Measurements from ENCODE around the gene SGPL1. TPM values are rescaled to one million over a fixed set of nuclear protein-coding genes. Genes with fewer than 3 reads are reported as not detected.

Gene SGPL1
- total RNA-seq, 2 experiments from 2014 or later, result 14.8 to 17.2 TPM

DNA sequence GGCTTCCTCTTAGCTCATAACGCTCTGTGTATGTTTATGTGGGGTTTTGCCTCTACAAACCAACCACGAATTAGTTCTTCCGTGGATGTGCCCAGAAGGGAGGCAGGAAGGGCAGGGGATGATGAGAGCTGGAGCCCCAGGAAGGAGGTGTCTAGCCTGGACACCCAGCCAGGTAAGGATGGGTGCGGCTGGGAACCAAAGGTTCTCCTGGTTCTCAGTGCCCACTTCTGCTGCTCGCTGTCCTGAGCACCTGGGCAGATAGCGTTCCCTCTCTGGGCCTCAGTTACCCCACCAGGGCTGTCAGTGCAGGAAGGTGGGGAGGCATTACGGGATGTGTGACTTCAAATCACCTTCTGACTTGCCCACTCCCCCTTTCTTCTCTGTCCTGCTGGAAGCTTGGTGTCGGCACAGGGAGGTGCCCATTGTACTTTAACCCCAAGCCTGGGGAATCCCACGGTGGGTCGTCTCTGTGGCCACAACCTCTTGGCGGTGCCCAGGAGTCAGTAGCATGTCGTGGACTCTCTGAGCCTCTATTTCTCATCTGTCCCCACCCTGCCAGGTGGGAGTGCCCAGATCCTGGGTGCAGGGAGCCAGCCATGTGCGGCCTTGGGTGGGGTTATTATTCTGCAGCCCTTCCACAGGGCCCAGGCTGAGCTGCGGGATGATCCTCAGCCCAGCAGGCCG, 91.3 kb downstream of the SGPL1 start:
- no peak for DNase-seq
- H3K4me1 Mint-ChIP-seq (ENCODE audit: low read depth), result no peaks in the 10 kb centered on the region
- H3K27ac Mint-ChIP-seq, result no peak overlapping the region
- no peak overlapping the region for H3K4me3 Mint-ChIP-seq
- peaks cover 2% of the 10 kb centered on the region for H3K9me3 Mint-ChIP-seq
- H3K36me3 Mint-ChIP-seq (ENCODE audit: low read depth), result no peaks in the 10 kb centered on the region
- CTCF ChIA-PET, result no interaction called here
- no peaks in the 10 kb centered on the region for H3K27me3 Mint-ChIP-seq (ENCODE audit: low read depth)
- intact Hi-C loops (cut with micrococcal nuclease), result no loop called here

DNA sequence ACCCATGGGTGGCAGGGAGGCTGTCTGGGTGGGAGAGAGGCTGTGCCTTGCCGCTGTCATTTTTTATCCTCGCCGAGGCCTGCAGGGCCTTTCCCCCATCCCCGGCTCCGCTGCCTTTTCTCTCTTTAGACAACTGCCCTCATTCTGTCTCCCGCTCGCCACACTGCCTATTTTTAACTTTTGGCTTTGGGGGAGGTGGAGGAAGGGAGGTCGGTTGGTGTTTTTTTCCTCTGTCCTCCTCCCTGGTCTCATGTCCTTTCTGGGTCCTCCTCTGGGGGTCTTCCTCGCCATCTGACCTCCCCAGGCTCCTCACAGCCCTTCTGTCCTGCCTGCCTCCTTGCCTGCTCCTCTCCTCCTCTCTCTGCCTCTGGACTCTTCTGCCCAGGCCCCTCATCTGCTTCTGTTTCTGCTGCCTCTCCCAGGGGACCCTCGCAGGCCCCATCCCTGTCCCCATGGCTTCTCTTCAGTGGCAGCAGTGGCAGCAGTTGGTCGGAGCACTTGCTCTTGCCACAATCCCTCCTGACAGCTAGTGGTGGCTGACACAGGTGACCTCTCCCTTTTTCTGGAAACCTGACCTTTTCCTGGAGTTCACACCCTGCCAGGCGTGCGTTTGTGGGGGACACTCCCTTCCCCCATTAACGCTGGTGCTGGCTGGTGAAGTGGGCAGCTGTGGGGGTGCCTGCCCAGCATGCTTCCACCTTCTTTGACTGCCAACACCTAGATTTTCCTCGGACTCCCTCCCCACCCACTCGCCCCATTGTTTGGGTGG, 92.1 kb downstream of the SGPL1 start:
- DNase-seq, result no peak
- intact Hi-C loops (cut with micrococcal nuclease), result no loop called here
- Mint-ChIP-seq H3K4me1 (ENCODE audit: low read depth) (no peaks in the 10 kb centered on the region), H3K36me3 (ENCODE audit: low read depth) (no peaks in the 10 kb centered on the region), H3K9me3 (peaks cover 3% of the 10 kb centered on the region), H3K4me3 (no peak overlapping the region), H3K27me3 (ENCODE audit: low read depth) (no peaks in the 10 kb centered on the region), H3K27ac (no peak overlapping the region)
- CTCF ChIA-PET, result no interaction called here

DNA sequence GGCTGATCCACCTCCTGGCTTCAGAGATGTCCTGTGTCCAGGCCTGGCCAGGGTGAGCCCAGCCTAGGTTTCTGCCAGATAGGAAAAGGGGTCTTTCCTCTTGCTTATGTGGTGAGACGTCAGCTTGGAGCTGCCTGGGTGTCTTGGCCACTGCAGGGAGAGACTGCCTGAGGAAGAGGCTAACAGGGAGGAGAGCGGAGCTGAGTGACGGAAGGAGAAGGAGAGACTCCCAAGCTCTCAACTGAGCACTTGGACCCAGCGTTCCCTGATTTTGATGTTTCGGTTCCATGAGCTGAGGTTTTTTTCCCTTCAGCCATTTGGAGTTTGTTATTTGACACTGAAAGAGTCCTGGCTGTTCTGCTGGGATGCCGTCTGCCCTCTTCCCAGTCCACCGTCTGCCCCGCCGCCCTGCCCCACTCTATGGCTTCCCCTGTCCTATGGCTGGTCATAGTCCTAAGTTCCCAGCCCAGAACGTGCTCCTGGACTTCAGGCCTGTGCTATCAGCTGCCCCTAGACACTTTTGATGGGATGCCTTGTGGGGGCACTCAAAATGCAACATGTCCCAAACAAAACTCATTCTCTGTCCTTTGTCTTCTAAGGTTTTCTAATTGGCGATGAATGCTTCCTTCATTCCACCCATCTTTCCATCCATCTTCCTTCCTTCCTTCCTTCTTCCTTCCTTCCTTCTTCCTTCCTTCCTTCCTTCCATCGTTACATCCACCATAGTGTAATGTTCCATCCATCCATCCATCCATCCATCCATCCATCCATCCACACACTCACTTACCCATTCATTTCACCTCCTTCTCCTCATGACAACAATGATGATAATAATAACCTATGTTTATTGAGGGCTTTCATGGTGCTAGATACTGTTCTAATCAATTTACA, 92.9 kb downstream of the SGPL1 start:
- H3K4me3 Mint-ChIP-seq, result no peak overlapping the region
- CTCF ChIA-PET, result interaction anchor here (2.1 kb wide), 1 partner anchor 16 kb away, joined by 8 read pairs; no protein-coding TSS in a partner anchor
- H3K27me3 Mint-ChIP-seq (ENCODE audit: low read depth), result no peaks in the 10 kb centered on the region
- H3K27ac Mint-ChIP-seq, result no peak overlapping the region
- H3K4me1 Mint-ChIP-seq (ENCODE audit: low read depth), result no peaks in the 10 kb centered on the region
- peaks cover 3% of the 10 kb centered on the region for H3K9me3 Mint-ChIP-seq
- H3K36me3 Mint-ChIP-seq (ENCODE audit: low read depth), result no peaks in the 10 kb centered on the region
- DNase-seq, result no peak
- intact Hi-C loops (cut with micrococcal nuclease), result no loop called here

DNA sequence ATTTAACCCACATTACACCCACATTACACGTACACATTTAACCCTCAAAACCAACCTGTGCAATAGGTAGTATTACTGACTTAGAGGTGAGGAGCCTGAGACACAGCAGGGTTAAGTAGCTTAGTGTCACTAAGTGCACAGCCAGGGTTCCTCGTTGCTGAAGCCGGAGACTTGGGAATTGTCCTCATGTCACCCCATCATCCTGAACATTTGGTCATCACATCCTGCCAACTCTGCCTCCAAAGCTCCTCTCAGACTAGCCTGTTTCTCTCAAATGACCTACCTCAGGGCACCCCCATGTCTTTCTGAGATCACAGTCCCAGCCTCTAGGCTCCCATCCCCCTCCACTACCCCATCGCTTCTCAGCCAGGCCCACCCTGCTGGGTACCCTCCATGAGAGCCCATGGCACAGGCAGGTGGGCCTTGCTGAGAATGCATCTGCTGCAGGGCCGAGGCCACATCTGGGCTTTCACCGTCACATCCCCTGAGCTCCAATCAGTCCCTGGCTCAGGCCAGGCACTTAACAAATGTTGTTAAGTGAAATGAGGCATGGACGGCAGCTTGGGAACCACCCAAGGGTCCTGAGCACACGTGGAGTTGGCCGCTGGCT, 93.7 kb downstream of the SGPL1 start:
- no peak for DNase-seq
- CTCF ChIA-PET, result interaction anchor here (0.6 to 2.1 kb wide), 2 partner anchors 13 to 15 kb away, joined by 3 to 8 read pairs; no protein-coding TSS in a partner anchor
- Mint-ChIP-seq H3K4me3 (no peak overlapping the region), H3K36me3 (ENCODE audit: low read depth) (no peaks in the 10 kb centered on the region), H3K27ac (no peak overlapping the region), H3K27me3 (ENCODE audit: low read depth) (no peaks in the 10 kb centered on the region), H3K9me3 (peaks cover 3% of the 10 kb centered on the region), H3K4me1 (ENCODE audit: low read depth) (no peaks in the 10 kb centered on the region)
- intact Hi-C loops (cut with micrococcal nuclease), result no loop called here

DNA sequence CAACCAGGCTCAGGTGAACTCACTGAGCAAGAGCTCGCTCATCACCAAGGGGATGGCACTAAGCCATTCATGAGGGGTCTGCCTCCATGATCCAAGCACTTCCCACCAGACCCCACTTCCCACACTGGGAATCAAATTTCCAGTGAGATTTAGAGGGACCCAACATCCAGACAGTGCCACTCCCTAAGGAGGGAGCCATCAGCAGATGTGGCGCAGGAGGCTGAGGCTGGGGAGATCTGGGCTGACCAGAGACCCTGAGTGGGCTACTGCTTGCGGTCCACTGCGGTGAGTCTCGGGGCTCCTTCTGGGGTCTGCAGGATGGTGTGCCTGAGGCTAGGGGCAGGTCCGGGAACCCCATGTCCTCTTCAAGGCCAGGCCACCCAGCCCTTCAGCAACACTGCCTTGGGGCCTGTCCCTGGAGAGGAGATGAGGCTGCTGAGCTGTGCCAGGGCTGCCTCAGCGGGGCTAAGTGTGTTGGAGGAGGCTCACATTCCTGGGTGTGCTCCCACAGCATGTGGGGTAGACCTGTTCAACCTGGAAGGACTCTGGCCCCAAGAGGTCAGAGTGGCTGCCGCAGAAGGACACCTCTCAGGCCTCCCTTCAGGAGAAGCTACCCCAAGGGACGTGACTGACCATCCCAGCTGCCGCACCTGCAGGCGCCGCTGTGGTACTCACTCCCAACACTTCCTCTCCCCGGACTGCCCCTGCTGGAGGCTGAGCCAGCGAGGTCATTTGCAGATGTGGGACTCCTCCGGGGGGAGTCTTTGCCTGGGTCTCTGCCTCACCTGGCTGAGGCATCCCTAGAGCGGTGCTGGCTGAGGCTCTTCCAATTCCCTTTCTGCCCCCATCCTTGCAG, 95.0 kb downstream of the SGPL1 start:
- Mint-ChIP-seq H3K36me3 (ENCODE audit: low read depth) (no peaks in the 10 kb centered on the region), H3K27me3 (ENCODE audit: low read depth) (peaks cover 2% of the 10 kb centered on the region), H3K4me1 (ENCODE audit: low read depth) (no peaks in the 10 kb centered on the region), H3K27ac (no peak overlapping the region), H3K4me3 (no peak overlapping the region), H3K9me3 (peaks cover 3% of the 10 kb centered on the region)
- CTCF ChIA-PET, result interaction anchor here (1.3 to 2.1 kb wide), 2 partner anchors 14 to 374 kb away, joined by 3 to 8 read pairs; no protein-coding TSS in a partner anchor
- DNase-seq, result no peak
- intact Hi-C loops (cut with micrococcal nuclease), result no loop called here

DNA sequence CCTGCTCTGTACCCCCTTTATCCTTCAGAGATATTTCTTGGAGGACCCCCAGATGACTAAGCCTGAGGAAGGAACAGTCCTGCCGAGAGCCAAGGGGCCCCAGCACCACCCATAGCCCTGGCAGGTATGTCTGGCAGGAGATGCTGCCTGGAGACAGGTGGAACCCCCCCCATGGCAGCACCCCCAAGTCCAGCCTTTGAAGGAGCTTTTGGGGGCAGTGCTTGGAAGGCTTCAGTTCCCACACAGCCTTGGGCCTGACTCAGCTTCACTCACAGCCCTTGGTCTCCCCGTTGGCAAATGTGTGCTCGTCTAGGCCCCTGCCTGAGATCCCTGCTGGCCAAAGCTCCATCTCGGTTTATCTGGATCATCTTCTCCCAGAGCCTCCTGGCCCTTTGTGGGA, 95.6 kb downstream of the SGPL1 start:
- Mint-ChIP-seq H3K4me1 (ENCODE audit: low read depth) (no peaks in the 10 kb centered on the region), H3K36me3 (ENCODE audit: low read depth) (no peaks in the 10 kb centered on the region), H3K27me3 (ENCODE audit: low read depth) (peaks cover 2% of the 10 kb centered on the region), H3K27ac (no peak overlapping the region), H3K4me3 (no peak overlapping the region), H3K9me3 (peaks cover 3% of the 10 kb centered on the region)
- CTCF ChIA-PET, result interaction anchor here (1.3 kb wide), 1 partner anchor 373 kb away, joined by 3 read pairs; no protein-coding TSS in a partner anchor
- no peak for DNase-seq
- intact Hi-C loops (cut with micrococcal nuclease), result no loop called here

DNA sequence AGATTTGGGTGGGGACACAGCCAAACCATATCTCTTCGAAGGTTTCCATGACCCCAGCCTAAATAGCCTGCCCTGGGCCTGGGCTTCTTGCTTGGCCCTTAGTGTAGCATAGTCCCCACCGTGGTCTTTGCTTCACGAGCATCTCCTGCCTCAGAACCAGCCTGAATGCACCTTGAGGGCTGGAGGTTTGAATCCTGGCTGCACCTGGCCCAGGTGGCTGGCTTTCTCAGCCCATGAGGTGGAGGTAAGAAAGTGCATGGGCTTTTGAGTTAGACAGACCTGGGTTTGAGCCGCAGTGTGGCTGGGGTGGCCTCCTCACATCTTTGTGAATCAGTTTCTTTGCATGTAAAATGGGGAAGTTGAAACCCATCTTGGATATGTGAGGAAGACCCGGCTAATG, 96.8 kb downstream of the SGPL1 start:
- no peaks in the 10 kb centered on the region for H3K36me3 Mint-ChIP-seq (ENCODE audit: low read depth)
- H3K4me1 Mint-ChIP-seq (ENCODE audit: low read depth), result no peaks in the 10 kb centered on the region
- H3K27ac Mint-ChIP-seq, result no peak overlapping the region
- intact Hi-C loops (cut with micrococcal nuclease), result no loop called here
- peaks cover 3% of the 10 kb centered on the region for H3K9me3 Mint-ChIP-seq
- DNase-seq, result no peak
- H3K4me3 Mint-ChIP-seq, result no peak overlapping the region
- H3K27me3 Mint-ChIP-seq (ENCODE audit: low read depth), result peaks cover 2% of the 10 kb centered on the region
- CTCF ChIA-PET, result no interaction called here

DNA sequence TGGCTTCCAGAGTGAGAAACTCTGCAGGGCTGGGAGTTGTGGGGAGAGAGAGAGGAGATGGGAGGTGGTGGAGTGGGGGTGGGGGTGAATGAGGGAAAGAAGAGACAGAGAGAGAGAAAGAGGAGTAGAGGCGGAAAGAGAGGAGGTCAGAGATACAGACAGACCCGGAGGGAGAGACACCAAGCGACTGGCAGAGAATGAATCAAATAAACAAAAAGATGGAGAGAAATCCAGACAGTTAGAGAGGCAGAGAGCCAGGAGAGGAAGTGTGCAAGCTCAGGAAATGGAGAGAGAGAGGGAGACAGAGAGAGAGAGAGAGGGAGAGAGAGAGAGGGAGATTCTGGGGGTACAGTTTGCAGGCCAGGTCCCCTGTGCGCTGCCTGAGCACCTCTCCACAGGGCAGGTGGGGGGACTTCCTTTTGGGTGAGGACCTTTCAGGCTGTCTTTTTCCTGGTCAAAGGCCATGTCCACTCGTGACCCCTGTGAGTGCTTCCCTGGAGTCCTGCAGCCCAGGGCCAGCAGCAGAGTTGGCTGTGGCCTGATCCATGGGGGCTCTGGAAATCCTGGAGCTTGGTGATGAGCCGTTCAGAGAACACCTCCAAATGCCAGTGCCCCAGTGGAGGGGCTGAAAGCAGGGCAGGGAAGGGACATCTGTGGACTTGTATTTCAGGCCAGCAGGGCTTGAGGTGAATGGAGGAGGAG, 97.6 kb downstream of the SGPL1 start:
- H3K4me3 Mint-ChIP-seq, result no peak overlapping the region
- CTCF ChIA-PET, result no interaction called here
- no peaks in the 10 kb centered on the region for H3K36me3 Mint-ChIP-seq (ENCODE audit: low read depth)
- H3K9me3 Mint-ChIP-seq, result peaks cover 3% of the 10 kb centered on the region
- no peaks in the 10 kb centered on the region for H3K4me1 Mint-ChIP-seq (ENCODE audit: low read depth)
- H3K27me3 Mint-ChIP-seq (ENCODE audit: low read depth), result peaks cover 4% of the 10 kb centered on the region
- intact Hi-C loops (cut with micrococcal nuclease), result no loop called here
- no peak for DNase-seq
- no peak overlapping the region for H3K27ac Mint-ChIP-seq

DNA sequence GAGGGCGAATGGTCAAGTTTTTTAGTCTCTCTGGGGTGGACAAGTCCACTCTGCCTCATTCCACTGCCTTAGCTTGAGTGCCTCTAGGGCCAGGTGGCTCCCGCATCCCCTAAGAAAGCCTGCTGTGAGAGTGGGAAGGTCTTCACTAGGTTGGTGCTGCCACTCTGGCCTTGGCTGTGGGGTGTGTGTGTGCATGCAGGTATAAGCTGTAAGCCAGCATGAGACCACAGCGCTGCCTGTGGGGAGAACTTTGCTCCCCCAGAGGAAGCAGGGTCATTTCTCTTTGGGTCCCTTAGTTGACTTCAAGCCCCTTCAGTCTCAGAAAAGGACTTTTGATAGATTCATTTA, 98.1 kb downstream of the SGPL1 start:
- peaks cover 3% of the 10 kb centered on the region for H3K9me3 Mint-ChIP-seq
- intact Hi-C loops (cut with micrococcal nuclease), result no loop called here
- CTCF ChIA-PET, result no interaction called here
- no peaks in the 10 kb centered on the region for H3K4me1 Mint-ChIP-seq (ENCODE audit: low read depth)
- no peak overlapping the region for H3K4me3 Mint-ChIP-seq
- H3K27me3 Mint-ChIP-seq (ENCODE audit: low read depth), result peaks cover 4% of the 10 kb centered on the region
- H3K27ac Mint-ChIP-seq, result no peak overlapping the region
- DNase-seq, result no peak
- no peaks in the 10 kb centered on the region for H3K36me3 Mint-ChIP-seq (ENCODE audit: low read depth)

DNA sequence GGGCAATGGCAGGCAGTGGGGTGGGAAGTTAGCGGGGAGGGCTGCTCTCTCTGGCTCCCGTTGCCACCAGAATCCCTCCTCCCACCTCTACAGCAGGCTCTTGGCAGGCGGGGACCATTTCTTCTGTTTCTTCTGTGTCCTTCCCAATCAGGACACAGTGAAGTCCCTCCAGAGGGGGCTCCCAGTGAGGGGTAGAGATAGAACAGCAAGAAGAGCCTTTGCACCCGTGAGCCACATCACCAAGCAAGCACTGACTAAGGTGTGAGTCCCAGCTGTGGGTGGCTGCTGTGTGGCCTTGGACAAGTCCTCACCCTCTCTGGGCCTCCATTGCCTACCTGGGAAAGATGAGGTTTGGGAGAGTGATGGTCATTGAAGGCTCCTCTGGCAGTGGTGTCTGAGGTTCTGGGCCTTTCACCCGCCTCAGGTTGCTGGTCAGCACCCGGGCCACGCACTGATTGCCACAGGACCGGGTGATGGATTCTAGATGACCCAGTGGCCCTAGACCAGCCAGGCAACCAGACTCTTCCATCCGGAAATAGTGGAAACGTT, 98.6 kb downstream of the SGPL1 start:
- intact Hi-C loops (cut with micrococcal nuclease), result no loop called here
- Mint-ChIP-seq H3K27me3 (ENCODE audit: low read depth) (peaks cover 4% of the 10 kb centered on the region), H3K4me1 (ENCODE audit: low read depth) (no peaks in the 10 kb centered on the region), H3K9me3 (peaks cover 3% of the 10 kb centered on the region), H3K36me3 (ENCODE audit: low read depth) (no peaks in the 10 kb centered on the region), H3K27ac (no peak overlapping the region), H3K4me3 (no peak overlapping the region)
- CTCF ChIA-PET, result no interaction called here
- DNase-seq, result no peak

DNA sequence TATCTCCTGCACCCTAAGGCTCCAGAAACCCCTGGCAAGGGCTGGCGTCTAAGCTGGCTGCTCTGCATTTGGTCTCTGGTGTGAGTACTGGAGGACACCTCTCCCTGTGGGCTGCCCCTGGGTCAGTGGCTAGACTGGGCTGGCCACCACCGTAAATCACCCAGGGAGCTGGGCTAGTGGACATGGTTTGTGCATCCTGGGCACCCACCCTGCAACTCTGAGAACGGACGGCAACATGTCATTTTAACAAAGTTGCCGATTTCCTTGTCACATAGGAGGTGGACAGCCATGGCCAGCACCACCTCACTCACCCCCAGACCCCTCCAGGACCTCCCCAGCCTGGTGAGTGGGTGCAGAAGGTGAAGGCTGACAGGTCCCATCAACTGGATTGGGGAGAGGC, 99.5 kb downstream of the SGPL1 start:
- no peak for DNase-seq
- Mint-ChIP-seq H3K27ac (no peak overlapping the region), H3K9me3 (peaks cover 3% of the 10 kb centered on the region), H3K4me3 (no peak overlapping the region), H3K4me1 (ENCODE audit: low read depth) (no peaks in the 10 kb centered on the region), H3K36me3 (ENCODE audit: low read depth) (no peaks in the 10 kb centered on the region), H3K27me3 (ENCODE audit: low read depth) (peaks cover 4% of the 10 kb centered on the region)
- intact Hi-C loops (cut with micrococcal nuclease), result no loop called here
- CTCF ChIA-PET, result no interaction called here

All from activated naive CD4-positive, alpha-beta T cell treated with anti-CD3 and anti-CD28 coated beads for 36 hours (primary cell).